HCT116 (cell line): ENCODE measurements around the gene RGPD8. TPM values are rescaled to one million over a fixed set of nuclear protein-coding genes. Genes with fewer than 3 reads are reported as not detected.

Experiments
- ATAC-seq: fragments of 200-7000 bp; cut with Tn5 transposase; 2 replicates; pipeline ENCODE4 v1.9.1; 2020; ENCODE audit warnings: mild to moderate bottlenecking, moderate library complexity
- BruUV-seq: library from RNA; stranded (reverse); fragments of 400-500 nt; replicated peaks from 2 replicates; lab custom pipeline; 2021; lab: Mats Ljungman, UMichigan
- CTCF ChIA-PET: fragments of 300-600 bp; sonication (Branson Sonifier 250); formaldehyde crosslinking; loops from one replicate; lab custom pipeline; 2021; ENCODE audit warnings: antibody characterized with exemption; lab: Charles Lee
- POLR2A ChIA-PET: fragments of 300-600, 350-600 bp; sonication (Branson Sonifier 250); formaldehyde crosslinking; loops from one replicate; lab custom pipeline; 2021; ENCODE audit warnings: antibody characterized with exemption; lab: Charles Lee
- RAD21 ChIA-PET, 2 experiments: fragments of 300-600 bp; sonication (Branson Sonifier 250); formaldehyde crosslinking; loops; one replicate each; lab custom pipeline; 2023; ENCODE audit warnings: low total read pairs in 2 of 2; ENCODE audit not compliant: uncharacterized antibody in 2 of 2, unreplicated experiment in 2 of 2, low non-redundant PET in 1 of 2; lab: Charles Lee
- DNase-seq: peaks from one replicate; pipeline ENCODE4 v3.0.0-alpha.2; 2010; ENCODE audit warnings: low read depth, low spot score
- H2AFZ ChIP-seq: fragments of 200-600 bp; shearing (Covaris generic), sonication (generic); 2 replicates; pipeline ENCODE4 v1.6.1; 2017; ENCODE audit warnings: low read depth, mixed run types, mixed read lengths, antibody characterized with exemption, low read length; ENCODE audit not compliant: poor library complexity, severe bottlenecking
- H3K27ac ChIP-seq: 2 replicates; pipeline ENCODE4 v1.5.1; 2012; ENCODE audit warnings: low read depth, low read length
- H3K27me3 ChIP-seq: fragments of 200-600 bp; sonication (generic); 2 replicates; pipeline ENCODE4 v1.6.1; 2016; ENCODE audit warnings: mixed run types, low read length, mixed read lengths; ENCODE audit not compliant: insufficient read depth
- H3K36me3 ChIP-seq, 2 experiments: fragments of 200-500 bp in 1 of 2; fragments of 200-600 bp in 1 of 2; sonication (Bioruptor generic) in 1 of 2; sonication (generic) in 1 of 2; 2 replicates each; pipeline versions ENCODE4 v1.5.1 to v1.6.1; 2014 to 2016; ENCODE audit warnings: low read length in 2 of 2, inconsistent platforms in 1 of 2, mixed read lengths in 1 of 2, mixed run types in 1 of 2; ENCODE audit not compliant: insufficient read depth in 2 of 2, control insufficient read depth in 1 of 2
- H3K4me1 ChIP-seq, 2 experiments: fragments of 200-600 bp in 1 of 2; sonication (generic) in 1 of 2; 2 replicates each; pipeline versions ENCODE4 v1.5.1 to v1.6.1; 2012 to 2017; ENCODE audit warnings: low read length in 2 of 2, inconsistent platforms in 1 of 2, mild to moderate bottlenecking in 1 of 2, mixed read lengths in 1 of 2, mixed run types in 1 of 2, moderate library complexity in 1 of 2; ENCODE audit not compliant: insufficient read depth in 2 of 2, control insufficient read depth in 1 of 2
- H3K4me2 ChIP-seq: fragments of 200-600 bp; sonication (generic); 2 replicates; pipeline ENCODE4 v1.6.1; 2017; ENCODE audit warnings: mixed run types, low read length, mixed read lengths
- H3K4me3 ChIP-seq, 2 experiments: fragments of 200-600 bp in 1 of 2; sonication (generic) in 1 of 2; replicated peaks in 1 of 2; 2 replicates each; pipeline ENCODE4 v1.5.1; 2011 to 2016; ENCODE audit warnings: low read length in 2 of 2, control low read depth in 1 of 2, low read depth in 1 of 2, mild to moderate bottlenecking in 1 of 2, mixed read lengths in 1 of 2, mixed run types in 1 of 2
- H3K79me2 ChIP-seq: fragments of 200-600 bp; sonication (generic); 2 replicates; pipeline ENCODE4 v1.6.1; 2017; ENCODE audit warnings: mild to moderate bottlenecking, mixed run types, low read length, moderate library complexity, mixed read lengths; ENCODE audit not compliant: insufficient read depth
- H3K9ac ChIP-seq: fragments of 200-600 bp; sonication (generic); 2 replicates; pipeline ENCODE4 v1.6.1; 2016; ENCODE audit warnings: low read length, mixed read lengths
- H3K9me2 ChIP-seq: fragments of 200-600 bp; sonication (generic), shearing (Covaris generic); 2 replicates; pipeline ENCODE4 v1.6.1; 2017; ENCODE audit warnings: mixed run types, mild to moderate bottlenecking, moderate library complexity; ENCODE audit not compliant: insufficient read depth
- H3K9me3 ChIP-seq, 2 experiments: fragments of 200-500 bp in 1 of 2; fragments of 200-600 bp in 1 of 2; sonication (Bioruptor generic) in 1 of 2; sonication (generic) in 1 of 2; 2 replicates each; pipeline ENCODE4 v1.6.1; 2014 to 2017; ENCODE audit warnings: low read length in 2 of 2, mixed read lengths in 2 of 2, inconsistent platforms in 1 of 2, low read depth in 1 of 2, mild to moderate bottlenecking in 1 of 2, mixed run types in 1 of 2, moderate library complexity in 1 of 2; ENCODE audit not compliant: control insufficient read depth in 1 of 2, insufficient read depth in 1 of 2
- H4K20me1 ChIP-seq: fragments of 200-600 bp; sonication (generic), shearing (Covaris generic); 2 replicates; pipeline ENCODE4 v1.6.1; 2017; ENCODE audit warnings: mixed run types, mild to moderate bottlenecking, moderate library complexity; ENCODE audit not compliant: insufficient read depth
- ATF3 ChIP-seq: IDR thresholded peaks from 2 replicates; pipeline ENCODE4 v1.6.1; 2012
- EGR1 ChIP-seq: IDR thresholded peaks from 2 replicates; pipeline ENCODE4 v1.6.1; 2012; ENCODE audit warnings: low read depth
- ELF1 ChIP-seq: IDR thresholded peaks from 2 replicates; pipeline ENCODE4 v1.6.1; 2012; ENCODE audit warnings: low read depth, borderline replicate concordance
- EZH2 ChIP-seq: fragments of 200-600 bp; sonication (generic); IDR thresholded peaks from 2 replicates; pipeline ENCODE4 v1.6.1; 2017; ENCODE audit warnings: antibody characterized with exemption, mixed run types
- FOSL1 ChIP-seq: IDR thresholded peaks from 2 replicates; pipeline ENCODE4 v1.6.1; 2012; ENCODE audit warnings: low read depth
- JUND ChIP-seq: IDR thresholded peaks from 2 replicates; pipeline ENCODE4 v1.6.1; 2012
- POLR2A ChIP-seq: IDR thresholded peaks from 2 replicates; pipeline ENCODE4 v1.7.0; 2011; ENCODE audit warnings: borderline replicate concordance; ENCODE audit not compliant: insufficient read depth, insufficient read length; ENCODE audit errors: extremely low read depth
- SRF ChIP-seq: IDR thresholded peaks from 2 replicates; pipeline ENCODE4 v1.6.1; 2012; ENCODE audit warnings: low read depth
- ZNF274 ChIP-seq: fragments of 200-500 bp; sonication (Bioruptor generic); IDR thresholded peaks from 2 replicates; pipeline ENCODE4 v1.6.1; 2014; ENCODE audit warnings: mild to moderate bottlenecking, low read depth, low read length, inconsistent platforms
- intact Hi-C: fragments of 100-400 bp; cut with micrococcal nuclease; formaldehyde crosslinking; loops from 2 replicates; pipeline ENCODE4 v1.10.0; 2022
- total RNA-seq: library from RNA; stranded (reverse); gene quantifications from one replicate; pipeline ENCODE4 v1.2.1, GENCODE V29; 2021; ENCODE audit not compliant: unreplicated experiment
- TF ChIP-seq, protein P1 (sequence below), 3 experiments: fragments of 200-600 bp in 1 of 3; sonication (generic) in 1 of 3; IDR thresholded peaks in 2 of 3; conservative IDR thresholded peaks in 1 of 3; 2 replicates each; pipeline ENCODE4 v1.5.1; 2012 to 2017; ENCODE audit warnings: low read depth in 2 of 3, low read length in 2 of 3, antibody characterized with exemption in 1 of 3, borderline replicate concordance in 1 of 3, control low read depth in 1 of 3, mild to moderate bottlenecking in 1 of 3, mixed read lengths in 1 of 3, mixed run types in 1 of 3, moderate library complexity in 1 of 3; ENCODE audit not compliant: insufficient read depth in 1 of 3
- TF ChIP-seq, protein P2 (sequence below): IDR thresholded peaks from 2 replicates; pipeline ENCODE4 v1.6.1; 2012; ENCODE audit warnings: low read depth

Gene RGPD8
- total RNA-seq, 1 experiment from 2014 or later, result 11.0 TPM

DNA sequence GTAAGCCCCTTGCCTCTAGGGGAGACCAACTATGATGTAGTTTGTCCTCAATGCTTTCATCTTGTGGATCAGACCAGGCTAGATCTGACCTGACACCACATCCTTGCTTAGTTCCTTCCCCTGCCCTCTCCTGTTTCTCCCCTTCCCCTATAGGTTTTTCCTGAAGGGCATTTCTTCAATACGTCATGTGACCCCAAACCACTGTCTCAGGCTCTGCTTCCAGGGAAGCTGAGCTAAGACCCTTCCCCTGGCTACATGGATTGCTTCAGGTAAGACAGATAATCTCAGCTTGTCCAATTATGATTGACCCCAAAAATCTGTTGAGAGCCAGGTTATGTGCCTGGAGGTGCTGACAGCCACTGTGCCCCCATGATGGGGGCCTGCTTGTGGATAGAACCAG, 25.9 kb upstream of the RGPD8 start:
- POLR2A ChIA-PET, result no interaction called here
- RAD21 ChIA-PET, result no interaction called here
- no TSS peak for BruUV-seq

GRCh38 chr2:112454586-112454985, 21.1 kb upstream of the RGPD8 start:
- intact Hi-C loops, result no loop called here
- DNase-seq (no peak), ATAC-seq (no peak)
- TF ChIP-seq ELF1, result no peak
- TF ChIP-seq JUND, result no peak
- no peak for TF ChIP-seq EZH2
- TF ChIP-seq, protein P1, sequence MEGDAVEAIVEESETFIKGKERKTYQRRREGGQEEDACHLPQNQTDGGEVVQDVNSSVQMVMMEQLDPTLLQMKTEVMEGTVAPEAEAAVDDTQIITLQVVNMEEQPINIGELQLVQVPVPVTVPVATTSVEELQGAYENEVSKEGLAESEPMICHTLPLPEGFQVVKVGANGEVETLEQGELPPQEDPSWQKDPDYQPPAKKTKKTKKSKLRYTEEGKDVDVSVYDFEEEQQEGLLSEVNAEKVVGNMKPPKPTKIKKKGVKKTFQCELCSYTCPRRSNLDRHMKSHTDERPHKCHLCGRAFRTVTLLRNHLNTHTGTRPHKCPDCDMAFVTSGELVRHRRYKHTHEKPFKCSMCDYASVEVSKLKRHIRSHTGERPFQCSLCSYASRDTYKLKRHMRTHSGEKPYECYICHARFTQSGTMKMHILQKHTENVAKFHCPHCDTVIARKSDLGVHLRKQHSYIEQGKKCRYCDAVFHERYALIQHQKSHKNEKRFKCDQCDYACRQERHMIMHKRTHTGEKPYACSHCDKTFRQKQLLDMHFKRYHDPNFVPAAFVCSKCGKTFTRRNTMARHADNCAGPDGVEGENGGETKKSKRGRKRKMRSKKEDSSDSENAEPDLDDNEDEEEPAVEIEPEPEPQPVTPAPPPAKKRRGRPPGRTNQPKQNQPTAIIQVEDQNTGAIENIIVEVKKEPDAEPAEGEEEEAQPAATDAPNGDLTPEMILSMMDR (IDR thresholded peaks at IDR 0.05 in 2 of 3, conservative IDR thresholded peaks at IDR 0.05 in 1 of 3; ENCODE audit: borderline replicate concordance in 1 of 3, insufficient read depth in 1 of 3, low read depth in 2 of 3, low read length in 2 of 3), result no peak
- TF ChIP-seq SRF, result no peak
- no peak for TF ChIP-seq ZNF274
- no peak for TF ChIP-seq EGR1
- TF ChIP-seq, protein P2, sequence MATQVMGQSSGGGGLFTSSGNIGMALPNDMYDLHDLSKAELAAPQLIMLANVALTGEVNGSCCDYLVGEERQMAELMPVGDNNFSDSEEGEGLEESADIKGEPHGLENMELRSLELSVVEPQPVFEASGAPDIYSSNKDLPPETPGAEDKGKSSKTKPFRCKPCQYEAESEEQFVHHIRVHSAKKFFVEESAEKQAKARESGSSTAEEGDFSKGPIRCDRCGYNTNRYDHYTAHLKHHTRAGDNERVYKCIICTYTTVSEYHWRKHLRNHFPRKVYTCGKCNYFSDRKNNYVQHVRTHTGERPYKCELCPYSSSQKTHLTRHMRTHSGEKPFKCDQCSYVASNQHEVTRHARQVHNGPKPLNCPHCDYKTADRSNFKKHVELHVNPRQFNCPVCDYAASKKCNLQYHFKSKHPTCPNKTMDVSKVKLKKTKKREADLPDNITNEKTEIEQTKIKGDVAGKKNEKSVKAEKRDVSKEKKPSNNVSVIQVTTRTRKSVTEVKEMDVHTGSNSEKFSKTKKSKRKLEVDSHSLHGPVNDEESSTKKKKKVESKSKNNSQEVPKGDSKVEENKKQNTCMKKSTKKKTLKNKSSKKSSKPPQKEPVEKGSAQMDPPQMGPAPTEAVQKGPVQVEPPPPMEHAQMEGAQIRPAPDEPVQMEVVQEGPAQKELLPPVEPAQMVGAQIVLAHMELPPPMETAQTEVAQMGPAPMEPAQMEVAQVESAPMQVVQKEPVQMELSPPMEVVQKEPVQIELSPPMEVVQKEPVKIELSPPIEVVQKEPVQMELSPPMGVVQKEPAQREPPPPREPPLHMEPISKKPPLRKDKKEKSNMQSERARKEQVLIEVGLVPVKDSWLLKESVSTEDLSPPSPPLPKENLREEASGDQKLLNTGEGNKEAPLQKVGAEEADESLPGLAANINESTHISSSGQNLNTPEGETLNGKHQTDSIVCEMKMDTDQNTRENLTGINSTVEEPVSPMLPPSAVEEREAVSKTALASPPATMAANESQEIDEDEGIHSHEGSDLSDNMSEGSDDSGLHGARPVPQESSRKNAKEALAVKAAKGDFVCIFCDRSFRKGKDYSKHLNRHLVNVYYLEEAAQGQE, result no peak
- no peak for TF ChIP-seq ATF3
- TF ChIP-seq FOSL1, result no peak
- Histone ChIP-seq H2AFZ (no peak overlapping the region), H3K27ac (no peak overlapping the region), H3K4me3 (no peak overlapping the region), H3K36me3 (no peaks in the 10 kb centered on the region), H3K9me2 (no peaks in the 10 kb centered on the region), H3K9me3 (peaks cover 4 to 12% of the 10 kb centered on the region in 2 experiments; a peak in 1 of 4 replicates), H3K79me2 (no peaks in the 10 kb centered on the region), H3K4me2 (no peak overlapping the region), H3K27me3 (no peaks in the 10 kb centered on the region), H4K20me1 (no peaks in the 10 kb centered on the region), H3K9ac (no peak overlapping the region), H3K4me1 (no peaks in the 10 kb centered on the region)
- no TSS peak for BruUV-seq
- CTCF ChIA-PET, result no interaction called here
- POLR2A ChIA-PET, result no interaction called here
- RAD21 ChIA-PET, result no interaction called here

More for the DNA sequence above, 25.9 kb upstream of the RGPD8 start:
- intact Hi-C loops, result no loop called here
- Histone ChIP-seq H3K9me3 (no peaks in the 10 kb centered on the region), H3K27ac (no peak overlapping the region), H3K27me3 (no peaks in the 10 kb centered on the region), H4K20me1 (no peaks in the 10 kb centered on the region), H3K9me2 (no peaks in the 10 kb centered on the region), H3K36me3 (no peaks in the 10 kb centered on the region), H3K79me2 (no peaks in the 10 kb centered on the region), H3K4me2 (no peak overlapping the region), H3K9ac (no peak overlapping the region), H3K4me1 (no peaks in the 10 kb centered on the region), H2AFZ (no peak overlapping the region), H3K4me3 (no peak overlapping the region)
- CTCF ChIA-PET, result no interaction called here
- TF ChIP-seq EZH2, result no peak
- no peak for TF ChIP-seq ELF1
- no peak for TF ChIP-seq POLR2A
- no peak for DNase-seq
- ATAC-seq, result no peak
